ENCODE measurements around the gene CATSPERD.
A peak's percentile ranks its signal among the peaks of the same experiment; 100 is the strongest.

CATSPERD gene

GRCh38 chr19:5788422-5788821 lies 68.0 kb downstream of the CATSPERD start:
- no peak for DNase-seq

GRCh38 chr19:5789351-5789761 lies 68.9 kb downstream of the CATSPERD start:
- DNase-seq = no peak

DNA sequence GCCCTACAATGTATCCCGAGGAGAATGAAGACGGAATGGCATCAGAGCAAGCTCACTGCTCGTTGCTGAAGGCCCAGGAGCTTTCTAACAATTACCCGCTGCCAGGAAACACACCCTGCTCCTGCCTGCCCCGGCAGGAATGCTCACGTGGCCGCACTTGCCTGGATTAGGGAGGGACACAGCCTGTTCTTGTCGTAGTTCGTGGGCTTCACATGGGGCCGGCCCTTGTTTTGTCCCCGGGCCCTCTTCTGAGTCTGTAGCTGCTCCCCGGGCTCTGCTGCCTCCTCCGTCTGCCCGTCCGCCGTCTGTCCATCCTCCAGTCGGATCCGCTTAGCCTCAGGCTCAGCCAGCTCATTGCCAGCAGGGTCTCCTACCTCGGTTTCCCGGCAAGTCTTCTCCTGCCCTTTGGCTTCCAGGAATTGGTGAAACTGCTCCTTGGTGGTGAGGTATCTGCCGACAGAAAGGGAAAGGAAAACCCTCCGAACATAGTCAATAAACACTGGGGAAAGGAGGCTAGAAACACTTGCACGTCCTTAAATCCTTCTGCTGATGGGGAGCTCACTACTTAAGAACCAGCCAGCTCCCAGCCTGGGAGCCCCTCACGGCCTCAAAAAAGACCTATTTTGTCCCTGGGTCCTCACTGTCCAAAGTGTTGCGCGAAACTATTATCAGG lies 69.6 kb downstream of the CATSPERD start:
- DNase-seq = no peak

- peak; percentile 98 for DNase-seq
Measured at GRCh38 chr19:5790559-5791520, 70.4 kb downstream of the CATSPERD start, which contains the start of gene DUS3L. TSS of gene DUS3L (minus strand) at chr19:5791163. CDS start at chr19:5791141, 22 bp downstream.

GRCh38 chr19:5792224-5792623 lies 71.8 kb downstream of the CATSPERD start:
- DNase-seq = no peak

- no peak for DNase-seq
Measured at GRCh38 chr19:5793188-5793587, 72.8 kb downstream of the CATSPERD start.

GRCh38 chr19:5795382-5795919 lies 75.0 kb downstream of the CATSPERD start:
- no peak for DNase-seq

DNA sequence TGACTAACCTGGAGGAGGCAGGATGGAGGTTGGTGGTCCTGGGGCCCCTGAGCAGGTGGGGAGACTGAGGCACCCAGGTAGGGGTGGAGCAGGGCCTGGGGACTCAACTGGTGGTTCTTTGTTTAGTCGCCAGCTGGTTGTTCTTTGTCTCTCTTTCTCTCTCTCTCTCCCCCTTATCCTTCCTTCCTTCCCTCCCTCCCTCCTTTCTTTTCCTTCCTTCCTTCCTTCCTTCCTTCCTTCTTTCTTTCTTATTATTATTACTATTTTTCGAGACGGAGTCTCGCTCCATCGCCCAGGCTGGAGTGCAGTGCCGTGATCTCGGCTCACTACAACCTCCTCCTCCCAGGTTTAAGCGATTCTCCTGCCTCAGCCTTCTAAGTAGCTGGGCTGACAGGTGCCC lies 77.8 kb downstream of the CATSPERD start:
- no peak for DNase-seq

- no peak for DNase-seq
Measured at GRCh38 chr19:5799247-5800241, 79.1 kb downstream of the CATSPERD start.

DNA sequence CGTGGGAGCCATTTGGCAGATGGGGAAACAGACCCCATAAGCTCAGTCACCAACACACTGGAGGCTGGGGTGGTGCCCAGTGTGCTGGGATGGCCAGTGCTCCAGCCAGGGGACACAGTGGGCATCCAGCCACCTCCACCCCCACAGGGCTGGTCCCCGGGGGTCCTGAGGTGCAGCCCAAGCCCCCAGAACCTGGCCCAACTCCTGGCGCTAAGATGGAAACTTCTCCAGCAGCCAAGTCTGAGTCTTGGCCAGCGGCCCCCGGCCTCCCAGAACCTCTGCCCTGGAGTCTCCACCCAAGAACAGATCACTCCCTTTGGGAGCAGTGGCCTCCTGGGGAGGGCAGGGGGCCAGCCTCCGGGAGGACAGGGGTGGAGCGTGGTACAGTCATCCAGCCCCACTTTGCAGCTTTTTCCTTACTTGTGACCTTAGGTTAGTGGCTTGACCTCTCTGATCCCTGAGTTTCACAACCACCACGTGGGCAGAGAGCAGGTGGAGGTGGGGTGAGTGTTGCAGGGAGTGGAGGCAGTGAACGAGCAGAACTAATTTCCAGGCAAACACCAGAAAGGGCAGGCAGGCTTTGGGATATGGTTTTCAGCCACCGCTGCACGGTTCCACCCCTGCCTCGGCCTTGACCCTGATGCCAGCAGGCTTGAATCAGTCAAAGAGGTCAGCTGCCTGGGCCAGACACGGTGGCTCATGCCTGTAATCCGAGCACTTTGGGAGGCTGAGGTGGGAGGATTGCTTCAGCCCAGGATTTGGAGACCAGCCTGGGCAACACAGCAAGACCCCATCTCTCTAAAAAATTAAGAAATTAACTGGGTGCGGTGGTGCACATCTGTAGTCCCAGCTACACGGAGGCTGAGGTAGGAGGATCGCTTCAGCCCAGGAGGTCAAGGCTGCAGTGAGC lies 80.2 kb downstream of the CATSPERD start:
- no peak for DNase-seq

- peak; percentile 69 for DNase-seq
Measured at GRCh38 chr19:5801796-5802619, 81.6 kb downstream of the CATSPERD start.

DNA sequence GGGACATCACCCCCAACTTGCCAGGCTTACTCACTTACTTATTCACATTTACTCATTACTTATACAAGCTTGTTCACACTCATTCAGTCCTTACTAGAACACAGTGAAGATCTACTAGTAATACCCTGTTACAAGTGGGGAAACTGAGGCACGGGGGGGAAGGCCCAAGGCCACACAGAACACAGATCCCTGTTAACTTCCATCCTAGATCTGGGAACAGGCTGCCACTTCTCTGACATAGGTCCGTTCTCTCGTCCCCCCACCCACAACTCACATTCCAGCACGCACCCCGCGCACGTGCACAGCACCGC lies 83.0 kb downstream of the CATSPERD start:
- no peak for DNase-seq

DNA sequence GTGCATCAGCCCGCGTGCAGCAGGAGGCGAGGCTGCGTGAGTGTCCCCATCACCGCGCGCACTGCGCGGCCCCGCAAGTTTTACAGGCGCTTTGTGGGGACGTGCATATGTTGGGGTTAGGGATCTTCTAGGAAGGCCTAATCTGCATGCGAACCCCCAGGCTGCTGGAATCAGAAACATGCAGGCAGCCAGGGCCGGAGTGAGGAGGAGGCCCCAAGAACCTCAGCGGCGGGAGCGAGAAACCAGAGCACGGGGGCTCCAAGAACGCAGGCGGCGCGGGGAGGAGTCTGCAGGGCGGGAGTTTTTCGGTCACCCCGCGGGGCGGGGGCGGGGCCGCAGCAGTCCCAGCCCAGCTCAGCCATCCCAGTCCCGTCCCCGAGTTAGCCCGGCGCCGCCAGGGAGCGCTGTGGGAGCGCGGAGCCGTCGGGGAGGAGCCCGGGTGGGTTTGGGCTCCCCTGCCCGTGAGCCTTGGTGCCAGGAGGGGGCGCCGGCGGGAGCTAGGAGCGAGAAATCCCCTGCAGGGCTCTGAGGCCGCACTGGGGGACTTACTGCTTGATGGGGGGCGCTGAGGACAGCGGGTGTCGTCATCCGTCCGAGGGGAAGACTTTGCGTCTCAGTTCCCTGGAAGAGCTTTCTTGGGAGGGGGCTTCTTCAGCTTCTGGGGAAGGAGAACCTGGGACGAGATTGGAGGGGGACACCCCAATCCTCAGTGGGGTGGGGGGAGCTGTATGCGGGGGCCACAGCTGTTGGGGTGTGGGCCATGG lies 83.5 kb downstream of the CATSPERD start:
- peak; percentile 85 for DNase-seq

GRCh38 chr19:5804516-5805461 lies 84.4 kb downstream of the CATSPERD start, which contains the start of gene NRTN:
TSS of gene NRTN (plus strand) at chr19:5805067. CDS start at chr19:5824166, 19,099 bp downstream.
- no peak for DNase-seq

- DNase-seq = peak; percentile 50
Measured at GRCh38 chr19:5805462-5806132, 85.2 kb downstream of the CATSPERD start.

DNA sequence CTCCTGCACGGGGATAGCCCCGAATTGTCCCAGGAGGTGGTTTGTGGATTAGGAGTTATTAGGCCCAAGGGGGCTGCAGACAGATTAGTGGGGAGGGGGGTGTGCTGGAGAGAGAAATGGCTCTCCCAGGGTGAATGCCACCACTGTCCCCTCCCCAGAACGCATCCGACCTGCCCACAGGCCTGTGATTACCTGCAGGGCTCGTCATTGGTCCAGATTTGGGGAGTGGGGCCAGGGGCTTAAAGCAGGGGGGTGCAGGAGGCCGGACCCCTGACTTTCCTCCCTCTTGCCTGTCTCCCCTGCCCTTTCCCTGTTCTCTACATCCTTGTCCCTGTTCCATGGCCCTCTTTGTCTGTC lies 85.7 kb downstream of the CATSPERD start:
- DNase-seq = no peak

DNA sequence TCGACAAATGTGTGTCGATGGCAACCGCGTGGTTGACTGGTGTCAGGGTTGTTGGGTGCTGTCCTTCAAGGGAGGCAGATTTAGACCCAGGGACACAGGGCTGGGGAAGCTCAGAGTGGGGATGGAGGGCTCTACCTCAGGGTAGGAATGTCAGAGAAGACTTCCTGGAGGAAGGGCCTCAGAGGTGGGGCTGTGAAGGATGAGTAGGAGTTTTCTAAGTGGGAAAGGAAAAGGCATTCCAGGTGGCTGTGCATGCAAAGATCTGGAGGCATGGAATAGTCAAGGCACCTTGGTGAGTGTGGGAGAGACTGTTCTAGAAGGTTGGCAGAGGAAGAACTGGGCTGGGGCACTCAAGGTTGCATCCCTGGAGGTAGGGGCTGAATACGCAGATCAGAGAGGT lies 86.5 kb downstream of the CATSPERD start:
- DNase-seq = no peak

Data from fibroblast of skin of right quadriceps (primary cell).